WERI-Rb-1 (cell line): ENCODE measurements around the gene OGFOD1.

Experiments
- DNase-seq: peaks from one replicate; pipeline ENCODE4 v3.0.0-alpha.2; 2020
- H3K27ac ChIP-seq: fragments of 250-450 bp; sonication (Bioruptor Pico); 2 replicates; pipeline ENCODE4 v1.5.1; 2020; ENCODE audit warnings: mild to moderate bottlenecking, moderate library complexity
- H3K27me3 ChIP-seq: fragments of 250-450 bp; sonication (Bioruptor Pico); 2 replicates; pipeline ENCODE4 v1.5.1; 2021; ENCODE audit warnings: mild to moderate bottlenecking, low read depth, moderate library complexity; ENCODE audit not compliant: insufficient read depth, severe bottlenecking
- H3K36me3 ChIP-seq: fragments of 250-450 bp; sonication (Bioruptor Pico); 2 replicates; pipeline ENCODE4 v1.5.1; 2020; ENCODE audit warnings: mild to moderate bottlenecking, moderate library complexity
- H3K4me3 ChIP-seq: 2 replicates; pipeline ENCODE4 v1.5.1; 2011; ENCODE audit warnings: low read depth, mild to moderate bottlenecking, control low read depth, low read length
- H3K9me3 ChIP-seq: fragments of 250-450 bp; sonication (Bioruptor Pico); 2 replicates; pipeline ENCODE4 v1.5.1; 2021; ENCODE audit warnings: mild to moderate bottlenecking, moderate library complexity; ENCODE audit not compliant: severe bottlenecking
- TF ChIP-seq, protein P1 (sequence below): IDR thresholded peaks from 2 replicates; pipeline ENCODE4 v1.5.1; 2011; ENCODE audit warnings: low read depth, mild to moderate bottlenecking, control low read depth, inconsistent platforms, low read length

The OGFOD1 gene

DNA sequence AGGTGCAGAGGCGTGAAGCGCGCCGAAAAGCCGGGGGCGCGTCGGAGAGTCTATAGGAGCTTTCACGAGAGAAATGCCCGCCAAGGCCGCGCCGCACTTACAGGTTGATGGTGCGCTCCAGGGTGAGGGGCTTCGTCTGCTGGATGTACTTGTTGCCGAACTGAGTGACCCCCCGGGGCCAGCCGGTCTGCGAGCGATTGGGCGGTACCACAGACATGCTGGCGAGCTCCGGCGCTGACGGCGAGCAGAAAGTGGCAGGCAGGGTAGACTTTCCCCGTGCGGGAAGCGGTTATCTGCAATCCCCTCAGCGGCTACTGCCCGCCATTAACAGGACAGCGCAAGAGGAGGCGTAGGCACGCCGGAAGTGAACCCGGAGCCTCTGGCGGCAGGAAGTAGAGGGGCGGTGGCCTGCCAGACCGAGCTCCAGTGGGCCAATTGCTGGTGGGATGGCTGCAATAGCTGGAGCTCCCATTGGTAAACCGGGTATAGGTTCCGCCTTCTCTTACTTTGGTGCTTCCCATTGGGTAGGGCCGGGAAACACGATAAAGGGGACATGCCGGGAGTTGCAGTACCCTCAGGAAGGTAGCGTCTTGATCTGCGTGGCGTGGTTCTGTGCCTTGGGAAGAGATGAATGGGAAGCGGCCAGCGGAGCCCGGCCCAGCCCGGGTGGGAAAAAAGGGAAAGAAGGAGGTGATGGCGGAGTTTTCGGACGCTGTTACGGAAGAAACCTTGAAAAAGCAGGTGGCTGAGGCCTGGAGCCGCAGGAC lies at the start of gene OGFOD1, which contains the start of gene NUDT21:
Gene OGFOD1 (plus strand): TSS at position 569 of the 767 bp plus-strand sequence. CDS start 59 bp downstream, at position 628.
Gene NUDT21 (minus strand): TSS at position 347 of the 767 bp plus-strand sequence. CDS start 130 bp downstream, at position 217.
- peak; percentile 95 for DNase-seq
- H3K4me3 ChIP-seq = peak within 1 kb of the TSS; percentile 99
- no peaks in the 10 kb centered on the region for H3K27me3 ChIP-seq
- peaks cover 49% of the 10 kb centered on the region for H3K36me3 ChIP-seq
- H3K9me3 ChIP-seq = no peaks in the 10 kb centered on the region
- TF ChIP-seq, protein P1, sequence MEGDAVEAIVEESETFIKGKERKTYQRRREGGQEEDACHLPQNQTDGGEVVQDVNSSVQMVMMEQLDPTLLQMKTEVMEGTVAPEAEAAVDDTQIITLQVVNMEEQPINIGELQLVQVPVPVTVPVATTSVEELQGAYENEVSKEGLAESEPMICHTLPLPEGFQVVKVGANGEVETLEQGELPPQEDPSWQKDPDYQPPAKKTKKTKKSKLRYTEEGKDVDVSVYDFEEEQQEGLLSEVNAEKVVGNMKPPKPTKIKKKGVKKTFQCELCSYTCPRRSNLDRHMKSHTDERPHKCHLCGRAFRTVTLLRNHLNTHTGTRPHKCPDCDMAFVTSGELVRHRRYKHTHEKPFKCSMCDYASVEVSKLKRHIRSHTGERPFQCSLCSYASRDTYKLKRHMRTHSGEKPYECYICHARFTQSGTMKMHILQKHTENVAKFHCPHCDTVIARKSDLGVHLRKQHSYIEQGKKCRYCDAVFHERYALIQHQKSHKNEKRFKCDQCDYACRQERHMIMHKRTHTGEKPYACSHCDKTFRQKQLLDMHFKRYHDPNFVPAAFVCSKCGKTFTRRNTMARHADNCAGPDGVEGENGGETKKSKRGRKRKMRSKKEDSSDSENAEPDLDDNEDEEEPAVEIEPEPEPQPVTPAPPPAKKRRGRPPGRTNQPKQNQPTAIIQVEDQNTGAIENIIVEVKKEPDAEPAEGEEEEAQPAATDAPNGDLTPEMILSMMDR = no peak
- peak within 1 kb of the TSS; percentile 95 for H3K27ac ChIP-seq

DNA sequence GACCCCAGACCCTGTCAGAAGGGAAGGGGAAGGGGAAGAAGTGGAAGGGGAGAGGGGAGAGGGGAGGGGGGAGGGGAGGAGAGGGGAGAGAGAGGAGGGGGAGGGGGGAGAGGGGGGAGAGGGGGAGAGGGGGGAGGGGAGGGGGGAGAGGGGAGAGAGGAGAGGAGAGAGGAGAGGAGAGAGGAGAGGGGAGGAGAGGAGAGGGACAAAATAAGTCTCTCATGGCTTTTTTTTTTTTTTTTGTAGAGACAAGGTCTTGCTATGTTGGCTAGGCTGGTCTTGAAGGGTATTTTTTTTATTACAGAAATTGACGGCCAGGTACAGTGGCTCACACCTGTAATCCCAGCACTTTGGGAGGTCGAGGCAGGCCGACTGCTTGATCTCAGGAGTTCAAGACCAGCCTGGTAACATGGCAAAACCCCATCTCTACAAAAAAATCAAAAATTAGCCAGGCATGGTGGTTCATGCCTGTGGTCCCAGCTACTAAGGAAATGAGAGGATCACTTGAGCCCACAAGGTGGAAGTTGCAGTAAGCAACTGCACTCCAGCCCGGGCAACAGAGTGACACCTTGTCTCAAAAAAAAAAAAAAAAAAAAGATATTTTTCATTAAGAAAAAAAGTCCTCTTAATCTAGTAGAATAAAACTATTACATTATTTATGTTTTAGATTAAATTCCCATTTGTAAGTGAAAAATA lies 45.2 kb upstream of the OGFOD1 start:
- Histone ChIP-seq H3K4me3 (no peak overlapping the region), H3K36me3 (peaks cover 50% of the 10 kb centered on the region), H3K27ac (no peak overlapping the region), H3K9me3 (no peaks in the 10 kb centered on the region), H3K27me3 (no peaks in the 10 kb centered on the region)
- TF ChIP-seq, protein P1 = no peak
- DNase-seq = no peak

DNA sequence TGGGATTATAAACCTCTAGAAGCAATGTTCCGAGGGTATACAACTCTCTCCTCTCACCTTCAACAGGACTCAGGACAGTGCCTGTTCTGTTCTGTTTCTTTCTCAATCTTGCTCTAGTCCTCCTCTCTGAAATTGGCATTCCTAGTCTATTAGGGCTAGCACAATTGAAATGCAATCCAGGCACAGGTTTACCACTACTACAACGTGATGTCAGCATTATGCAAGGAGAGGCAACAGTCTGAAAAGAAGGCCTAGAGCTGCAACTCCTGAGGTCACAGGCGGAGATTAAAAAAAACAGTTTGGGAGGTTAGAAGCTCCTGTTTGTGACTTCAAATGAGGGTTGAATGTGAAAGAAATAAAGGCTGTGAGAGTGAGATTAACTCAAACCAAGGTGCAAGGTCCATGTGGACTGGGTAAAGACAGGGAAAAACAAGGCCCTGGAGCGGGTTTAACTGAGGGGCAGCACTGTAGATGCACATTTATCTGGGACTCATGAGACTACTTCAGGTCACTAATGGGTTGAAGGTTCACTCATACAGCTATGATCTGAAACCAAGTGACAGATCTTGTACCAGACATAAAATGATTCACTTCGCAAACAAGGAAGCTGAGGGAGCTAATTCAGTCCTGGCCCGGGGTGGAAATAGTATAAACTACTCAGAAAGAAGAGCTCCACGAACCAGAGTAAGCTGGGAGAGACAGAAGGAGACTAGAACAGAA lies 42.8 kb upstream of the OGFOD1 start:
- H3K9me3 ChIP-seq = no peaks in the 10 kb centered on the region
- H3K27me3 ChIP-seq = no peaks in the 10 kb centered on the region
- no peak overlapping the region for H3K4me3 ChIP-seq
- no peak overlapping the region for H3K27ac ChIP-seq
- DNase-seq = no peak
- peaks cover 46% of the 10 kb centered on the region for H3K36me3 ChIP-seq
- TF ChIP-seq, protein P1 = no peak

DNA sequence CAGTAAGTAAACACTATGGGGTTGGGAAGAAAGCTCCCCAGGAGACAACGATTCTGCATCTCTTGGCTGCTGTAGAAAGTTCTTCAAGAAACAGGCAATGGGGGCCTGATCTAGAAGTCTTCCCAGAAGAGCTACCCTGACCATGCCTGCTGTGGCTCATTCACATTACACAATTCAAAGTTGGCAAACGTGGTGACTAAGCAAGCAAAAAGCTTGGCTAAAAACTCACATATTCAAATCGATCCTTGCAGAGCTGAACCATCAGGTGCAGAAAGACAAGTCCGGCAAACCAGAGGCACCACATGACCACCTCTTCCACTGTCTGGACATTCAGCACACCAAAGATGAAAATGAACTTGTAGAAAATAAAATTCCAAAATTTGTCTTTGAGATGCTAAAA lies 42.2 kb upstream of the OGFOD1 start:
- TF ChIP-seq, protein P1 = no peak
- no peak overlapping the region for H3K27ac ChIP-seq
- peaks cover 46% of the 10 kb centered on the region for H3K36me3 ChIP-seq
- no peak overlapping the region for H3K4me3 ChIP-seq
- DNase-seq = no peak
- no peaks in the 10 kb centered on the region for H3K9me3 ChIP-seq
- H3K27me3 ChIP-seq = no peaks in the 10 kb centered on the region

DNA sequence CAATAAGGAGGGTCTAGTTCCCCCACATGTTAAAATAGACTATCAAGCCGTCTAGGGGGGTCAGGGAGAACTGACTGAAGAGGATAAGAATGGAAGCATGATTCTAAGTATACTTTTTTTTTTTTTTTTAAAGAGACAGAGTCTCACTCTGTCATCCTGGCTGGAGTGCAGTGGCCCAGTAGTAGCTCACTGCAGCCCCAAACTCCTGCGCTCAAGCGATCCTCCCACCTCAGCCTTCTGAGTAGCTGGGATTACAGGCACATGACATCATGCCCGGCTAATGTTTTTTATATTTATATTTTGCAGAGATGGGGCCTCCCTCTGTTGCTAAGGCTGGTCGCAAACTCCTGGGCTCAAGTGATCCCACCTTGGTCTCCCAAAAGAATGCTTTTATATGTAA lies 40.2 kb upstream of the OGFOD1 start:
- TF ChIP-seq, protein P1 = no peak
- Histone ChIP-seq H3K27me3 (no peaks in the 10 kb centered on the region), H3K36me3 (peaks cover 32% of the 10 kb centered on the region)

More for the DNA sequence above, 40.2 kb upstream of the OGFOD1 start:
- Histone ChIP-seq H3K4me3 (no peak overlapping the region), H3K9me3 (no peaks in the 10 kb centered on the region), H3K27ac (no peak overlapping the region)
- no peak for DNase-seq
